ENCODE data around the gene CEP83. TPM values are rescaled to one million over a fixed set of nuclear protein-coding genes. Genes with fewer than 3 reads are reported as not detected.
A peak's percentile ranks its signal among the peaks of the same experiment; 100 is the strongest.

The CEP83 gene
- polyA plus RNA-seq, 5 donors = 26.7 to 47.3 (median 42.2) TPM

DNA sequence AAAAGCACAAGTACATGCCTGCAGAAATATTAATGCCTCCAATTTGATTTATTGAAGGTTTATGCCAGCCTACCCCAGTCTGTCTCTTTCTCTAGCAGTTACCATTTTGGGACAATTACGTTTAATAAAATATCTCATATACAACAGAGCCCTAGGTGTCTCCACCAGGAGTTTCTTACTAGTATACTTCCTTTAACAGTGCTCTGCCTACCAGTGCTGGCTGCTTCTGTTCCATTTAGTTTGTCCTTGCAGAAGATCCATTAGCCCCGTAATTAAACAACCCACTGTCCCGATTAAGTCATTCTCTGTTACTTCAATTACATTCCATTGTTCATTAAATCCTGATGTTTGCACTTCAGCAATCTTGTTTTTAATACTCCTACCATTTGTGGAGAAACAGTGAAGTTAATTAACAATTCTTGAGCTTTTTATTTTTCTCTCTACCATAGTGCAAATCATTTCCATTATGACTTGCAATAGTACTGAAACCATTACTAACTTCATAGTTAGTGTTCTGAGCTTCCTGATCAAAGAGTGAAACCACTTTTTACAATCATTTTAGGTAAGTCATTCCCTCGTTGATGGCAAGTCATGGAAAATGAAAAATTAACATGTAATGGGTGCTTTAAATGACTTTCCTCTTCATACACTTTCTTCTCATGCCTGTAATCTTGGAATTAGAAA lies 190.2 kb downstream of the CEP83 start:
- no peak for DNase-seq

DNA sequence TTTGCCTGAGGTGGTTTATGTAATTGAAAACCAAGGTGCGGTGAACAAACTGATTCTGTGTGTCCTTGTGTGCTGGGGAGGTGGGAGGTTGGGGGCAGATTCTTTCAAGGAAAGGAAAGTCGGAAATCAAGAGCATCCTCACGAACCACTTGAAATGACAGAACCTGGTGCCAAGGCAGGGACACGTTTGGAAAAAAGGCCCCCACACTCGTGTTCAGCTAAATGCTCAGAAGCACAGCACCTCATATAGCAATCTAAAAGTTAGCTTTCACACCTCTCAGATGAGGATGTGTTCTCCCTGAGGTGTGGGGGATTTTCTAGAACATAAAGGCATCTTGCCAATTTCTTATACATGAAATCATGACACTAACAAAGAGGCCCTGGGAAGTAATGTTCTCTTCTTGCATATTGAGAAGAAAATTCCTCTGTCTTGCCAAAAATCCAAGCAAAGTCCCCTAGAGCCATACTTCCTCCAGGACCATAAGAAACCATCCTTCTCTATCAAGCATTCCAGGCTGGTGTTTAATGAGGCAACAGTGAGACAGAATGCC lies 191.7 kb downstream of the CEP83 start:
- DNase-seq = no peak

DNA sequence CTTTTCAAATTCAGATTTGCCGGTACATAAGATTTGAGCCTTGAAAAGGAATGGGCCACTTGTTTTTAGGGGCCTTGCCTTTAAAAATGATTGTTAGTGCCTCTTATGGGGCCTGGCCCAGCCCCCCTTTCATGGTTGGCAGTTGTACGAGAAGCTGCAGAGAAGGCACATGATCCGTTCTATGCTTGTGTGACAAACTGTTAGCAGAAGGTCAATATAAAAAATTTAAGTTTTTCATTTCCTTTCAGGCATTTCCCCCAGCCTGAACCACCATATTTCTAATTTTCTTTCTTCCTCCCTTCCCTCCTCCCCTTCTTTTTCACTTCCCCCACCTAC lies 192.2 kb downstream of the CEP83 start:
- DNase-seq = no peak

DNA sequence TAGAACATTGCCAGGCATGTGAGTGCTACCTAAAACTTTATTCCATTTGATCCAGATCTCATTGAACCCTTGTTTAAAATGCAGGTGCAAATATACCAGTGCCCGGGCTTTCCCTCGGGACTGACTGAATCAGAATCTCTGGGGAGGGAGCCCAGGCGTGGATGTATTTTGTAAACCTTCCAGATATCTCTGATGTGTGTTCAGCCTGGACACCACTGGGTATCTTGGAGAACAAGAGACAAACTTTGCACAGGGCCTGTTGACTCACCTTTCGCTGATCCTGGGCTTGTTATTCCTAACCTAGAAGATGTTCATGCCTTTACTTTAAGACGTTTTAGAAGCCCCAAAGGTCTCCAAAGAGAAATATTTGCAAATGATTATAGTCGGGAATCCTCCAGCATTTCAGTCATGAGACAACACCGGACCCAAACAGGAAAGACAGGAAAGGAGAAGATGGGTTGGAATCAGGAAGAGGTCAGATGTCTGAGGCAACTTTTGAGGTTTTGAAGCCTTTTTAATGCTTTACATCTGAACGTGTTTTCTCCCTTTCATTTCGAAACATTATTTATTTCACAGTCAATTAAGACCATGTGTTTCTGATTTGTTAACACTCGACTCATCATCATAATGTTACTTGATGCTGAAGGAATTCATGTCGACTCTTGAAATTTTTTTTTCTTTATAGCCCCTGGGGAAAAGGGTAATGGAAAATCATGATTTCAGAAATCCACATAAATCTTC lies 192.7 kb downstream of the CEP83 start:
- peak; percentile 64 to 79 for DNase-seq

DNA sequence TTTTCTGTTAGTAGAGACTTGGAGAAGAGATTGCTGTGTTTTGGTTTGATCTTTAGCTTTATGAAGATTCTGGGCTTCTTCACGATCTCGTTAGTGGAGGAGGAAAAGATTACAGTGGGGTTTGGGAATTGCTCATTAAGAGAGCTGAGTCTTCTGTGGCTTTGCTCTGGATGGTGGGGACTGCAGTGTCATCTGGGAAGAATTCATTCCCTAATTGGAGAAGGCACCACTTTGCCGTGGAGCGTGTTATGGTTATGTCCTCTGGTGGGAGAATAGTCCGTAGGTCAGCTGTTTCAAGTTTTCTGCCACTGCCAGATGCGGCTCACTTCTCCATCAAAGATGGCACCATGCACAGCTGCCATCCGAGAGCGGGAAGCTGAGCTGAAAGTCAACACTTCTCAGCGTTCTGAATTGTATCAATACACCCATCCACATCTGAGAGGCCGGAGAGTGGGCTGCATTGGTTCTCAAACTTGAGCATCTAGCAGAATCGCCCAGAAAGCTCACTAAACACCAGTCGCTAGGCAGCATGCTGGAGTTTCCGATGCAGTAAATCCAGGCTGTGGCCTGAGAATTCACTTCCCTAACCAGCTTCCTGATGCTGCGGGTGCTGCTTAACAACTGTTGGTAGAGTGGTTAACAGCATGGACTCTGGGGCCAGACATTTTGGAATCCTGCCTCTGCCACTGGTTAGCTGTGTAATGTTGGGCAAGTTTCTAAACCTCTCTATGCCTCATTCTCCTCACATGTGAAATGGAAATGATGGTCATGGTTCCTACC lies 193.5 kb downstream of the CEP83 start:
- no peak for DNase-seq

DNA sequence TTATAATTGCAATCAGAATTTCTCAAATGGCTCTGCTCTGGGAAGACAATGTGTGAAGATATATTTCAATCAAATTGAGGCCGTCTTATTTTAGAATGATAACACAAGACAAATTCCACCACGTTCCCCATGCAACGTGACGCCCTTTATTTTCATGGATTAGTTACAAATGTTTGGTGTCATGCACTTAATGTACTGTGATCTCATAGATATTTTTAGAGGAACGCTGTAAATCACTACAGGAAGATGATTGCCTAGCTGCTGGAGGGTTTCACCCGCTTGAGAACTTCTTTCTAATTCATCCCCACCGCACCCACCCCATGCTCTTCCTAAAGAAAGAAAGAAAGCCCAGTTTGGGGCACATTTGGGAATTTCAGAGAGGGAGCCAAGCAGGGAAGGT lies 194.1 kb downstream of the CEP83 start:
- no peak for DNase-seq

DNA sequence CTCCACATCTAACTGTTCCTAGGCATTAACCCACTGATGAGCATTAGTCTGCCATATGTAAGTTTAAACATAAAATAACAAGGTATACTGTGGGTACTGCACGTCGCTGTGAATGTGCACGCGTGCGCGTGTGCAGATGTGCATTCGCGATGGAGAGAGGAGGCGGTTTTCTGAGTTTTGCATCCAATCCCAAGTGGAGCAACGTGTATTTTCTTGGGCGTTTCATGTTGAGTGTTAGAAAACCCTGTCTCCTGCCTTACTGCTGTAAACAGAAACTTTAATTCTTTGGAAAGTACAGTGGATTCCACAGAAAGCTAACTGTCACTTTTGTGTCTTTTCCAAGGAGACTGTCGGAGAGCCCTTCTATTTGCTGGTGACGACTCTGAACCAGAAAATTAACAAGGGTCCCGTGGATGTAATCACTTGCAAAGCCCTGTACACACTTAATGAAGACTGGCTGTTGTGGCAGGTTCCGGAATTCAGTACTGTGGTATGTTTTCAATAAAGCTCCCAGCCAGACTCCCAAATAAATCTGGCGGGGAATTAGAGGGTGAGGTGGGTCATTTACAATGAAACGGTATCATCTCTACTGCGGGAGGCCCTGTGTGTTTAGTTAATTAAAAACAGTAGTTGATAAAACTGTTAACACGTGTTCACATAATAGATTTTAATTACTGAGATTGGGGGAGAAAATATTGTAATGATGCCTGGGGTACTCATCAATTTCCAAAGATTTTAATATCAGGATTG lies 194.8 kb downstream of the CEP83 start:
- no peak for DNase-seq

DNA sequence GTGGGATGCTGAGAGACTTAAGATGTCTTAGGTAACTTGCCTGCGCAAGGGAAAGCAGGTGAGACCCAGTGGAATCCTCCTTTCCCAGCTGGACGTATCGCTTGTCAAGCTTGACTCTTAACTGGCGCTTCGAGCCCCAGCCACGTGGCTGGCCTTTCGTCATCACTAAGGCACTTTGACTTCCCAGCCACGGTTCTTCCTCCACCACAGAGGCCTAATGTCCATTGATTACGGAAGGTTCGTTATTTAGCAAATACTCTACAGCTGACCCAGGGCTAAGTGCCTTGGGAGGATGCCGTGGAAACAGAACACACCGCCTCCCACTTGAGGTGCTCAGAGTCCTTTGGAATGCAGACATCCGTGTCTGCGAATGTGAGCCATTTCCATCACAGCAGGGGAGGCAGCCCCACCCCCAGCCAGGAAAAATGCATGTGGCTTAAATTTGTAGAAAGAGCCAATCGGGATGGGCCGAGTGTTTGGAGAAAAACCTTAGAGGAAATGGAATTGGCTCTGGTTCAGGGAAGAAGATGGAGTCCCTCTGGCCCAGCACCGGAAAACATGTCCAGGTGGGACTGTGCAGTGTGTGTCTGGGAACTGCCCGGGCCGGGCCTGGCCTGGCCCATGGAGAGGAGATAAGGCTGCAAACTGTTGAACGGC lies 195.6 kb downstream of the CEP83 start:
- DNase-seq = no peak

DNA sequence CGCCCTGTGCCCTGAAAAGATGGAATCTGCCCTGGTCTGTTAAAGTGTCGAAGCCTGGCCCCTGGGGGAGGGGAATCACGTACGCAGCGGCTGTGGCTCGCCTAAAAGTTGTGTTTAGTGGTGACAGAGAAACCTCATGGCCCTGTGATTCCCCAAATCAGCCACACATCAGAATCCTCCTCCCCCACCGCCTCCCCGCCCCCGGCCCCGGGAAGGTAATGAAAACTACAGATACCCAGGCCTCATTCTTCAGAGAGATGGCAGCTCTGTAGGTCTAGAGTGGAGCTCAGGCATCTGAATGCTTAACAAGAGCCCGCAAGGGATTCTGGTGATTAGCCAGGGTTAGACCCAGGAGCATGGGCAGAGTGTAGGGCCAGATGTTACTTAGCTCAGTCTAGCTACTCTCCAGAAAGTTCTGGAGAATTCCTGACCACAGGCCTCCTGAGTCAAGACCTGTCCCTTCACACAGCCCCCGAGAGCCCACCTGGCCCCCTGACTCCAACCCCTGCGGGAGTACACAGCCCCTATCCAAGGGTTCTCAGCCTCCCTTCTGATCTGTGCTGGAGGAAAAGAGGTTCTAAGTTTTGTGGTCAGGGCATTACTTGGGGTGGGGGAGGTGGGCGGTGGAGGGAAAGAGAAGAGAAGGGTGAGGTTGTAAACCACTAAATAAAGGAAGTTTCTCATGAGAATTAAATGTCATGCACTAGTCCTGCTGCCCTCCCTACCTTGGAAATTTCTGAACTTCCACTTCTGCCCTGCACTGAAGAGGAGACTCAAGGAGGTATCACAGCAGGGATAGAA lies 196.5 kb downstream of the CEP83 start:
- no peak for DNase-seq

DNA sequence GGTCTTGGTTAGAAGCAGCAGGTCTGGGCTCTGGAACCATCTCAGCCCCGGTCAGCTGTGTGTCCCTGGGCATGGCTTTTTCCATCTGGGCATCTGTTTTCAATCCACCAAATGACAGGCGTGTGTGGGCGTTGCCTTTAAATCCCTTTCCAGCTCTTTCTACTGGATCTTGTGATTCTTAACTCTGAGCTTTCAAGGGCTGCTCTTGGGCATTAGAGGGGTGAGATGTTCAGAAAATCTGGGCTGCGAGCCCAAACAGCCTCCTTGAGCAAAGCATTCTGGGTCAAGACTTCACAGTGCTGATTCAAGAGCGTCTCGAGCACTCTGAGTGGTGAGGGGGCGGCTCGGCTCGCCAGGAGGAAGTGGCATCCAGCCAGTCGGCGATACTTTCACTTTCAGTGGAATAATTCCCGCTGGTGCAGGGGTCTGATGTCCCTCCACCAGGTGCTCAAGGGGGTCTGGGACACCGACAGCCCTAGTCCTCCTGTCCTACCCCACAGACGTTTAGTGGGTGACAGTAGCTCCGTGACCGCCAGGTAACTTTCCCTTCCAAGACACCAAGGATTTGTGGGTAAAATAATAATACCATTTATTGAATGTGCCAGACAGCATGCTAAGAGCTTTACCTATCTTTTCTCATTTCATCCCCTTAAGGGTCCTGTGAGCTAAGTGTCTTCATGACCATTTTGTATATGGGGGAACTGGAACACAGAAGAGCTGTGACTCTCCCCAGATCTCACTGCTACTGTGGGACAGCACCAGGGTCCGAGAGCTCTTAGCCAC lies 197.2 kb downstream of the CEP83 start:
- peak; percentile 95 to 97 for DNase-seq

DNA sequence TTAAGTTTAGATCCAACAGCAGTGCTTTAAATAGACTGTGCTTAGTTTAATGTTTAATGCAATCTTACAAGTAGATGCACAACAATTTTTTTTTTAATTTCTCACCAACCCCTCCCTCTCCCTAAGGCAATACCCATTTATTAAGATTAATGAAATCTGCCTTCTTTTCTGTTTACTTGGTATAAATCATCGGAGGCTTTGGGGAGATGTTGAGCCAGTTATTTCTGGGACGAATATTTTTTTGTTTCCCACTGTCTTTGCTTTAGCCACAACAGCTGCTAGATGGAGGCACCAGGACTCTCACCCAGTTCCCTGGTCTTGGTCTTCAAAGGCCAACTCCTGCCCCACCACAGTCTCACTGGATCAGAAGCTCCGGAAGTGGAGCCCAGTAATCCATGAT lies 197.9 kb downstream of the CEP83 start:
- no peak for DNase-seq

DNA sequence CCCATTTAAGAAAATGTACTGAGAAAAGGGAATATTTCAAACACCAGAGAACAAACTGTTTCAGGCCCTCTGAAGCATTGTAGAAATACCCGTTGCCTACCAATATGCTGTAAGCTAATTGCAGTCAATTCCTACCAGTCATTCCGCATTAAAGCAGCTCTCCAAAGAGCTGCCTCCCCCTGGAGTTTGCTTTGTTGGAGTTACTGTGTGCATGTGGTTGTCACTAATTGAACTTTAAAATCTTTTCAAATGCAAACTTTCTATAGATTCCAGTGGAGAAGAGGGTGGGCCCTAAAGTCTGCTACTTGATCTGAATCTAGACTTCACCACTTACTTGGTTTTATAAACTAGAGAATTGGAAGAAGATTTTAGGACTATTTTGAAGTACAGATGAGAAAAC lies 198.5 kb downstream of the CEP83 start:
- no peak for DNase-seq

DNA sequence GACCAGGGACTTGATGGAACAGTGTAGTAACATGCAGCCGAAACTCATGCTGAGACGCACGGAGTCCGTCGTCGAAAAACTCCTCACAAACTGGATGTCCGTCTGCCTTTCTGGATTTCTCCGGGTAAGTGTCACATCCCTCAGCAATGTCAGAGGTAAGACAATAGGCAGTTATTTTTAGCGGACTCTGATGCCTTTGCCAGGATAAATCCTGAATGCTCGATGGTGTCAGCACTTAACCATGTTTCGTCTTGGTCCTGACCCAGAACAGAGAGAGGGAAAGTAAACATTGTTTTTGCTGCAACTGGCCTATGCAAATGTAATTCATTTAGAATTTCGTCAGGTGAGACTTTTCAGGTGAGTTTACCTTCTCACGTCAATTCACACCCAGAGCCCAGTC lies 198.9 kb downstream of the CEP83 start:
- DNase-seq = no peak

DNA sequence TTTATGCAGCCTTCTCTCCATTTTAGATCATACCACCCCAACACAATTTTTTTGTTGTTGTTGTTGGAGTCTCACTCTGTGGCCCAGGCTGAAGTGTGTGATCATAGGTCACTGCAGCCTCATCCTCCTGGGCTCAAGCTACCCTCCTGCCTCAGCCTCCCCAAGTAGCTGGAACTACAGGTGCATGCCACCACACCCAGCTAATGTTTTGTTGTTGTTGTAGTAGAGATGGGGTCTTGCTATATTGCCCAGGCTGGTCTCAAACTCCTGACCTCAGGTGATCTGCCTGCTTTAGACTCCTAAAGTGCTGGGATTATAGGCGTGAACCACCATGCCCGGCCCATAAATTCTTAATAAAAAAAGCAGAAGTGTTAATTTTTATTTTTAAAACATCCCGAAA lies 199.7 kb downstream of the CEP83 start:
- DNase-seq = no peak

DNA sequence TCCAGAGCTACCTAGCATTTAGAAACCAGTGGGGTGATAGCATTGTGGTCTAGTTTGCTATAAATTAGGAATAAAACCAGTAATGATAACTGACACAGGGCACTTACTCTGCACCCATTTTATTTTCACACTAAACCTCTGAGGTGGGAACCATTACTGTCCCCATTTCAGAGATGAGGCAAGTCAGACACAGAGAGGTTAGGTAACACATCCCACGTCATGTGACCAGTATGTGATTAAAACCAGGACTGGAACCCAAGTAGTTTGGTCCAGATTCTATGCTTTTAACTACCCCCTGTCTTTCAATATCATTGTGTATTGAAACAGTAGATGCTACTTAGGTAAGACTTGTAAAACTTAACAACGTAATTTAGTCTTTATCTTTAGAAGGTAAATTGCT lies 201.1 kb downstream of the CEP83 start:
- DNase-seq = no peak
